HG03103 (cell line): ENCODE data around the gene EYS.

Source experiments
- ATAC-seq: cut with Tn5 transposase; IDR thresholded peaks from one replicate; pipeline ENCODE4 v1.9.1; 2021; ENCODE audit warnings: low read depth; ENCODE audit not compliant: unreplicated experiment

Gene EYS

GRCh38 chr6:64437996-64438395 is 1269.0 kb downstream of the EYS start:
- no peak for ATAC-seq

- ATAC-seq, result no peak
Measured at GRCh38 chr6:64429926-64430325, 1277.1 kb downstream of the EYS start.

GRCh38 chr6:64428186-64428585 is 1278.8 kb downstream of the EYS start:
- no peak for ATAC-seq

GRCh38 chr6:64415926-64416325 is 1291.1 kb downstream of the EYS start:
- ATAC-seq, result no peak

GRCh38 chr6:64411226-64411625 is 1295.8 kb downstream of the EYS start:
- no peak for ATAC-seq

GRCh38 chr6:64409948-64410347 is 1297.1 kb downstream of the EYS start:
- no peak for ATAC-seq

- no peak for ATAC-seq
Measured at GRCh38 chr6:64404396-64404795, 1302.6 kb downstream of the EYS start.

- ATAC-seq, result no peak
Measured at GRCh38 chr6:64383277-64383676, 1323.7 kb downstream of the EYS start.

- ATAC-seq, result no peak
Measured at GRCh38 chr6:64376394-64376793, 1330.6 kb downstream of the EYS start.

- ATAC-seq, result no peak
Measured at GRCh38 chr6:64357430-64357829, 1349.6 kb downstream of the EYS start.

- ATAC-seq, result no peak
Measured at GRCh38 chr6:64347411-64347810, 1359.6 kb downstream of the EYS start.

GRCh38 chr6:64335195-64335594 is 1371.8 kb downstream of the EYS start:
- ATAC-seq, result no peak

GRCh38 chr6:64334636-64335035 is 1372.4 kb downstream of the EYS start:
- ATAC-seq, result no peak

- ATAC-seq, result no peak
Measured at GRCh38 chr6:64330694-64331307, 1376.2 kb downstream of the EYS start.

GRCh38 chr6:64326939-64327338 is 1380.1 kb downstream of the EYS start:
- no peak for ATAC-seq

GRCh38 chr6:64325093-64325492 is 1381.9 kb downstream of the EYS start:
- ATAC-seq, result no peak

GRCh38 chr6:64310214-64310613 is 1396.8 kb downstream of the EYS start:
- no peak for ATAC-seq

- ATAC-seq, result no peak
Measured at GRCh38 chr6:64301307-64302236, 1405.5 kb downstream of the EYS start.

- ATAC-seq, result no peak
Measured at GRCh38 chr6:64299176-64299575, 1407.8 kb downstream of the EYS start.

- ATAC-seq, result no peak
Measured at GRCh38 chr6:64294034-64294433, 1413.0 kb downstream of the EYS start.

GRCh38 chr6:64293298-64293697 is 1413.7 kb downstream of the EYS start:
- ATAC-seq, result no peak

GRCh38 chr6:64290867-64291266 is 1416.2 kb downstream of the EYS start:
- no peak for ATAC-seq
